GF-D8 (cell line): Measurements from ENCODE around the gene SLC2A1.

Experiments used
- DNase-seq: peaks from one replicate; lab custom pipeline; 2025; lab: John Stamatoyannopoulos, UW

Gene SLC2A1

DNA sequence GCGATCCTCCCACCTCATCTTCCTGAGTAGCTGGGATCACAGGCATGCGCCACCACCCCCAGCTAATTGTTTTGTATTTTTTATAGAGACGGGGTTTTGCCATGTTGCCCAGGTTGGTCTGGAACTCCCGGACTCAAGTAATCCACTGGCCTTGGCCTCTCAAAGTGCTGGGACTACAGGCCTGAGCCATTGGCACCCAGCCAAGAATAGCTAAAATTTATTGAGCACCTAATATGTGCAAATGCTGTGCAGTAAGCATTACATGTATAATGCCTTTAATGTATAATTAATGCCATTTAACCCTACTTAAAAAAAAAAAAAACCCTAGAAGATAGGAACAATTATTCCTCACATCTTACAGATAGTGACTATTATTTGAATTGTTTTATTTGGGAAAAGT is 69.4 kb downstream of the SLC2A1 start:
- DNase-seq, result no peak

DNA sequence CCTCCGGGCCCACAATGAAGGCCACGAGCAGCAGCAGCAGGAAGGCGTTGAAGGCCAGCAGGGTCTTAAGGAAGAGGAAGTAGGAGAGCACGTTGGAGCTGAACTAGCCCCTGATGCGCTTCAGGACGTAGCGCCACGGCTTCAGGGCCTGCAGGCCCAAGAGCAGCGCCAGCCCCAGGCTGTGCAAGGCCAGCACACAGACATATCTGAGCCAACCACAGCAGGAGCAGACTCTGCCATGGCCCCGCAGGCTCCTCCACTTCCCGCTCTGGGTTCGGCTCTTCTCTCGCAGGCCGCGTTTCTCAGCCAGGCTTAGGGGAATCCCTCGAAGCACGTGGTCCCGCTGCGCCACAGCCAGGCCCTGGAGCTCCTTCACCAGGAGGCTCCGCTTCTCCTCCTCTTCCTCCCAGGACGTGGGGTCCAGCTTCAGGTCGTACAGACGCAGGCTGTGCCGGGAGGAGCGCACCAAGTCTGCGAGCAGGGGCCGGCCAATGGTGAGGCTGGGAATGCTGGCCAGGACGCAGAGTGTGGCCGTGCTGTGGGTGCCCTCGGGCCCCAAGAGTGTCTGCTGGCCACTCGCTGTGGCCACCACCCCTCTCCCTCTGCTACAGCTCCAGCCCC is 70.5 kb downstream of the SLC2A1 start:
- no peak for DNase-seq

DNA sequence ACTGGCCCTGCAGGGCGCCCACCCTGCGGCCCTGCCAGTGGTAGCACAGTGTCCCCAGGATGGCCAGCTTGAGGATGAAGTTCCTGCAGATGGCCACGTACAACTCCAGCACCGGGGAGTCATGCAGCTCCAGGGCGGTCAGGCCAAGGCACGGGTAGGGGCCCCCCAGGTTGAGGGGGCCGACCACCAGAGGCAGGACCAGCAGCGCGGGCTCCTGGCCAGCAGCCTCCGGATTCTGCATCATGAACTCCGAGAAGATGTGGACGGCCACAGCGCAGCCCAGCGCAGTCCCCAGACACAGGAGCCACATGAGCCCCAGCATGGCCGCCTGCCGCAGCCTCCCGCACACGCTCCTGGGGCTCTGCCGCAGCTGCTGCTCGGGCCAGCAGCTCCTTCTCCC is 71.3 kb downstream of the SLC2A1 start:
- DNase-seq, result no peak

DNA sequence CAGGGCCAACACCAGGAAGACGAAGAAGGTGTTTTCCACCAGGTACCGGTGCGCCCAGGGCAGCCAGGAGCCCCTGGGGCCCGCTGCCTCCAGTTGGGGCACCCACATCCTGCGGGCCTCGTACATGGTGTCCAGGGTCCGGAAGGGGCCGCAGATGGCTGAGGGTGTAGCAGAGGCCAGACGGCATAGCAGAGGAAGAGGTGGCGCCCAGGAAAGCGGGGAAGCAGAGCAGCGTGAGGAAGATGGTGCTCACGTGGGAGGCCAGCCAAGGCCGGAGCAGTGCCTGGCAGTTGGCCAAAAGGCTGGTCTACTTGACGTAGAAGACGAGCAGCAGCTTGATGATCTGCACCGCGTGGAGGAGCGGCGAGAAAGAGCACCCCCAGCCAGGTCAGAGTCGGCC is 71.9 kb downstream of the SLC2A1 start:
- no peak for DNase-seq

DNA sequence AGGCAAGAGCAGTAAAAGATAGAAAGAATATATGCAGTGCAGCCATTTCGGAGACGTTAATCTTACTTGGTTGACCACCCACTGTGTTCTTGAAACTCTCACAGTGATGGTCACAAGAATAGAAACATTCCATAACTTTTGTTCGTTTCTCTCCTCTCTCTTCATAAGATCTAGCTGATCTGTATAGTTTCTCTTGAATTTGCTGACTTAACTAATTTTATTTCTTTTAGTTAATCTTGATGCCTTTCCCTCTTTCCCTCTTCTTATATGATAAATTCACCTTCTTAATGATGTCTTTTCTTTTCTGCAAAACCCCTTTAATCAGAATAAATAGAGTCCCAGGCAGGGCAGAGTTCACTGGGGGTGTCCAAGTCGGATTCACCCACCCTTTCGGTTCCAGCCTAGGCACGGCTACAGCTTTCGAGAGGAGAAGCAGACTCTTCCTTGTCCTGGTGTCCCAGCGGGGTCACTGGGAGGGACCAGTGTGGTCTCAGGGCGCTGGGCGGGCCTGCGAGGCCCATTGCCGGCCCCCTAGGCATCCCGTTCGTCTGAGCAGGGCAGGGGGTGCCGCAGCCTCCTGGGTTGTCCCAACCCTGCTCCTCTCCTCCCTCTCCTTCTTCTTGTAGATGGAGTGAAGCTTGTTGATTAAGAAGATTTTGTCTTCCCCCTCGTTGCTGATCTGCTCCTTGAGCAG is 72.5 kb downstream of the SLC2A1 start:
- no peak for DNase-seq

DNA sequence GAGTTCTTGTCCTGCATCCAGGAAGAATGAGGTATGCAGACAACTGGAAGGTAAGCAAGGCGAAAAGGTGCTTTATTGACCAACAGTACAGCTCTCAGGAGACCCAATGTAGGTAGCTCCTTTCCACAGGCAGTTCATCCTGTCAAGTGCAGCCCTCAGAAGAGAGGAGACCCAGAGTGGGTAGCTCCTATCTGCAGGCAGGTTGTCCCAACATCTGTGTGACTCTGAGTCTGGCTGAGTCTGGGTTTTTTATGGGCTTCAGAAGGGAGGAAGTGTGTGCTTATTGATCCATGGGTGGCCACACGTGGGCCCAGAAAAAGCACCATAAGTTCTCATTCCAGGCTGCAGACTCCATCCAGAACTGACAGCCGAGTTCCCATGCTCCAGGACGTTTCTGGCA is 78.3 kb downstream of the SLC2A1 start:
- no peak for DNase-seq

DNA sequence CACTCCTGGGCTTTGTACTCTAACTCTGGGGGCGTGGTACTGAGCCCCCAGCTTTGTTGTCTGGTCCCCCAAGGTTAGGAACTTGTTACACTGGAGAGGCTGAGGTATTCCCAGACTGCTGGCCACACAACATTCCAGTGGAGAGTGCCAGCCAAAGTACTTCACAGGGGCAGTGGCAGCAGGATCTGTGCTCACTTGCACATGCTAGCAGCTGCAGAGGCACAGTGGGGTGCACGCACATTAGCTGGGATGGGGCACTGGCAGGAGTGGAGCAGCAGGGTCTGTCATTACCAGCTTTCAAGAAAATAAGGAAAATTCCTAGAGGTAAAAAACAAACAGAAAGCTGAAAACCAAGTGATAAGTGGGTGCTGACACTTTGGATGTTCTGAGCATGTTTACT is 81.3 kb downstream of the SLC2A1 start:
- DNase-seq, result no peak

DNA sequence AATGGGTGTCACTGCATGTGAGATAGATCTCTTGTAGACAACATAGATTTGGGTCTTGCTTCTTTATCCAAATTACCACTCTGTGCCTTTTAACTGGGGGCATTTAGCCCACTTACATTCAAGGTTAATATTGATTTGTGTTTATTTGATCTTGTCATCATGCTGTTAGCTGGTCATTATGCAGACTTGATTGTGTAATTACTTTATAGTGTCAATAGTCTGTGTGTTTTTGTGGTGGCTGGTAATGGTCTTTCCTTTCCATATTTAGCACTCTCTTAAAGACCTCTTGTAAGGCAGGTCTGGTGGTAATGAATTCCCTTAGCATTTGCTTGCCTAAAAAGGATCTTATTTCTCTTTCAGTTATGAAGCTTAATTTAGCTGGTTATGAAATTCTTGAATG is 82.7 kb downstream of the SLC2A1 start:
- no peak for DNase-seq
